ENCODE data around the gene TENM4.

DNA sequence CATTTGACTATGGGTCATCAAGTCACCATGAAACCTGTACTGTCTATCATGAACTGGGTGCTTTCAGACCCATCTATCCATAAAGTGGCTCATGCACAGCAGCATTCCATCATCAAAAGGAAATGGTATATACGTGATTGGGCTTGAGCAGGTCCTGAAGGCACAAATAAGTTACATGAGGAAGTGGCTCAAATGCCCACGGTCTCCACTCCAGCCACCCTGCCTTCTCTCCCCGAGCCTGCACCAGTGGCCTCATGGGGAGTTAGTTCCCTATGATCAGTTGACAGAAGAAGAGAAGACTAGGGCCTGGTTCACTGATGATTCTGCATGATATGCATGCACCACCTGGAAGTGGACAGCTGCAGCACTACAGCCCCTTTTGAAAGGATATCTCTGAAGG, 312.5 kb downstream of the TENM4 start:
- no peak for TF ChIP-seq ZFP30 (CRISPR knock-in tag; IDR thresholded peaks at IDR 0.05)
- TF ChIP-seq, protein P1, sequence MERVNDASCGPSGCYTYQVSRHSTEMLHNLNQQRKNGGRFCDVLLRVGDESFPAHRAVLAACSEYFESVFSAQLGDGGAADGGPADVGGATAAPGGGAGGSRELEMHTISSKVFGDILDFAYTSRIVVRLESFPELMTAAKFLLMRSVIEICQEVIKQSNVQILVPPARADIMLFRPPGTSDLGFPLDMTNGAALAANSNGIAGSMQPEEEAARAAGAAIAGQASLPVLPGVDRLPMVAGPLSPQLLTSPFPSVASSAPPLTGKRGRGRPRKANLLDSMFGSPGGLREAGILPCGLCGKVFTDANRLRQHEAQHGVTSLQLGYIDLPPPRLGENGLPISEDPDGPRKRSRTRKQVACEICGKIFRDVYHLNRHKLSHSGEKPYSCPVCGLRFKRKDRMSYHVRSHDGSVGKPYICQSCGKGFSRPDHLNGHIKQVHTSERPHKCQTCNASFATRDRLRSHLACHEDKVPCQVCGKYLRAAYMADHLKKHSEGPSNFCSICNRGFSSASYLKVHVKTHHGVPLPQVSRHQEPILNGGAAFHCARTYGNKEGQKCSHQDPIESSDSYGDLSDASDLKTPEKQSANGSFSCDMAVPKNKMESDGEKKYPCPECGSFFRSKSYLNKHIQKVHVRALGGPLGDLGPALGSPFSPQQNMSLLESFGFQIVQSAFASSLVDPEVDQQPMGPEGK (CRISPR knock-in tag; IDR thresholded peaks at IDR 0.05; ENCODE audit: borderline replicate concordance): no peak
- TF ChIP-seq ZNF8 (CRISPR knock-in tag; IDR thresholded peaks at IDR 0.05): no peak
- TF ChIP-seq, protein P2, sequence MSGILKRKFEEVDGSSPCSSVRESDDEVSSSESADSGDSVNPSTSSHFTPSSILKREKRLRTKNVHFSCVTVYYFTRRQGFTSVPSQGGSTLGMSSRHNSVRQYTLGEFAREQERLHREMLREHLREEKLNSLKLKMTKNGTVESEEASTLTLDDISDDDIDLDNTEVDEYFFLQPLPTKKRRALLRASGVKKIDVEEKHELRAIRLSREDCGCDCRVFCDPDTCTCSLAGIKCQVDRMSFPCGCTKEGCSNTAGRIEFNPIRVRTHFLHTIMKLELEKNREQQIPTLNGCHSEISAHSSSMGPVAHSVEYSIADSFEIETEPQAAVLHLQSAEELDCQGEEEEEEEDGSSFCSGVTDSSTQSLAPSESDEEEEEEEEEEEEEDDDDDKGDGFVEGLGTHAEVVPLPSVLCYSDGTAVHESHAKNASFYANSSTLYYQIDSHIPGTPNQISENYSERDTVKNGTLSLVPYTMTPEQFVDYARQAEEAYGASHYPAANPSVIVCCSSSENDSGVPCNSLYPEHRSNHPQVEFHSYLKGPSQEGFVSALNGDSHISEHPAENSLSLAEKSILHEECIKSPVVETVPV (CRISPR knock-in tag; IDR thresholded peaks at IDR 0.05): no peak
- TF ChIP-seq SNAI2 (CRISPR knock-in tag; IDR thresholded peaks at IDR 0.05): no peak
- no peak for TF ChIP-seq ZNF70 (CRISPR knock-in tag; IDR thresholded peaks at IDR 0.05)
